NAMALWA (cell line): ENCODE measurements around the gene TPH1.
"Not testable (repeated sequence)": the region's sequence is repeated elsewhere in the genome, so short reads cannot be mapped to it uniquely, and the experiment has no call there.

ENCODE experiments used
- DNase-seq: peaks from one replicate; pipeline ENCODE4 v3.0.0-alpha.2; 2015; ENCODE audit warnings: low spot score

TPH1 gene

GRCh38 chr11:18019650-18020049, 26.4 kb downstream of the TPH1 start:
- DNase-seq, result no peak

GRCh38 chr11:18016789-18017188, 29.3 kb downstream of the TPH1 start:
- DNase-seq, result no peak

DNA sequence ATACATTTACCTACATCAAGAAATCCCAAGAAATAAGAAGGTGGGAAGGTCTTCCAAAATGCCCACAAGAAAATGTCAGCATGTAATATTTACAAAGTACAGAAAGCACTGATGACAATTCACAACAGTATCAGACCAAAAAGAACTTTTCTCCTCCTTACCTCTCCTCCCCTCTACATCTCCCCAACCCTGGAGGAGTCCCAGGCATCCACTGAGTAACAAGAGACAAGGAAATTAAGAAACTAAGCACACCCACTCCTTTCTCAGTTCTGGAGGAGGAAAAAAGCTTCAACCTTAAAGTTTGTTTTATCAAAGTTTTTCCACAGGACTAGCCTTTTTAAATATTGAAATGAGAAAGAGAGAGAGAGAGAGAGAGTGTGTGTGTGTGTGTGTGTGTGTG, 31.2 kb downstream of the TPH1 start:
- no peak for DNase-seq

DNA sequence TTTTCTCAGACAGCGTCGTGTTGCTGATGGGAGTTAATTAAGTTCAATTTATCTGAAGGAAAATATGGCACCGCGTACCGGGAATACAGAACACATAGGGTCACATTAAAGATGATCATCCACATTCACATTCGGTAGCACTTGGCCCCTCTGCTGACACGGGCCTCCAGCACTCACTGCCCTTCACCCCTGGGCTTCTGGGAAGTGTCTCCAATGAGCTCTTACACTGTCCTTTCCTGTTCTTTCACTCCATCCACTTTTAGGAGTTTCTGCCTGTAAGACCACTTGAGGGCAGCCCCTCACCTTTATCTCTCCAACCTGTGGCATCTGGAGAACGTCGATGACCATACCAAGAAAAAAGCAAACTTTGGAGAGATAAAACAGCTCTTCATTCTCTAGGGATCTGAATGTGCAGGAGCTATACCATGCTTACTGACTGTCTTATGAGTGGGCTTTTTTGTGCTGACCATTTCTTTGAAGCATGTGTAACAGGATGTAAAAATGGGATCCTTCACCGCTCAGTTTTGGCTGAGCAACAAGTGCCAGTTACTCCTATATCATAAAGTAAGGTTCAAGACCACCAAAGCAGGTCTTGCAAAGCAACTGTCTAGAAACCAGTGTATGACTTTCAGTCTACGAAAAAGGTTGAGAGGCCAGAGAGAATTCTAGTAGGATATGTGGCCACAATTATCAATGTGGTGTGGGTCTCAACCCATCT, 32.1 kb downstream of the TPH1 start:
- peak; percentile 13 for DNase-seq

DNA sequence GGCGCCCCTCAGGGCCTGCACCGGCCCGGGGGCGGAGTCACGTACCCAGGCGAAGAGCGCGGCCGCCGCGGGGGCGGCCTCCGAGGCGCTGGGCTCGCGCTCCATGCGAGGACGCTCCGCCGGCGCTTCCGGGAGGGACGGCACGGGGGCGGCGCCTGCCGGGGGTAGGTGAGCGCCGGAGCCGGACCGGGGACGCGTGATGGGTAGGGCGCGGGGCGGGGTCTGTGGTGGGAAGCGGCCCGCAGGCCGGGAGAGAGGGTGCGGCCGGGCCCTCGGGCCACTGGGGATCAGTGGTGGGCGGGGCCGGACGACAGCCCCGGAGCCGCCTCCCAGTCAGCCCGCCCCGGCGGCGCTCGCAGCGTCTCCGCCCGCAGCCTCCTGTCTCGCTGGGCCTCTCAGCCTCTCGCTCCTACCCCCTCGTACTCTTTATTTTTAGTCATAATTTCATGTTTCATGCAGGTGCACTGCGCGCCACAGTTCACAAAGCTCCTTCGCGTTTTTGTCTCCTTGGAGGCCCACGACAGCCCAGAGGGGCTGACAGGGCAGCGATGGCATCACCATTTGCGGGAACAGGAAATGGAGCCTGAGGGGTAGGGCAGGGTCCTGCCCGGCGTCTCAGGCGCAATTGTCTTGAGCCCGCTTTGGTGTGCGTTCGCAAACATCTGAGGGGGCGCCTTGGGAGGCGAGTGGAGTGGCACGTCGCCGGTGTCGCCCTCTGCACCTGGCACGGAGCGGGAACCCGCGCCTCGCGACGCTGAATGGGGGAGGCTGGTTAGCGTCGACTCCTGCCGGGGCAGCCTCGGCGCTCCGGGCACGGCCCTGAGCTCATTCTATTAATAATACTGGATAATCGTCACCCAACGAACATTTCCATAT, 32.9 kb downstream of the TPH1 start, which contains the start of gene SERGEF:
Gene SERGEF (minus strand): TSS at position 142 of the 876 bp plus-strand sequence. CDS start 37 bp downstream, at position 105.
- peak; percentile 91 for DNase-seq

GRCh38 chr11:18012122-18012905, 33.8 kb downstream of the TPH1 start:
- DNase-seq, result peak; percentile 44

- DNase-seq, result no peak
Measured at GRCh38 chr11:18011633-18012032, 34.4 kb downstream of the TPH1 start.

DNA sequence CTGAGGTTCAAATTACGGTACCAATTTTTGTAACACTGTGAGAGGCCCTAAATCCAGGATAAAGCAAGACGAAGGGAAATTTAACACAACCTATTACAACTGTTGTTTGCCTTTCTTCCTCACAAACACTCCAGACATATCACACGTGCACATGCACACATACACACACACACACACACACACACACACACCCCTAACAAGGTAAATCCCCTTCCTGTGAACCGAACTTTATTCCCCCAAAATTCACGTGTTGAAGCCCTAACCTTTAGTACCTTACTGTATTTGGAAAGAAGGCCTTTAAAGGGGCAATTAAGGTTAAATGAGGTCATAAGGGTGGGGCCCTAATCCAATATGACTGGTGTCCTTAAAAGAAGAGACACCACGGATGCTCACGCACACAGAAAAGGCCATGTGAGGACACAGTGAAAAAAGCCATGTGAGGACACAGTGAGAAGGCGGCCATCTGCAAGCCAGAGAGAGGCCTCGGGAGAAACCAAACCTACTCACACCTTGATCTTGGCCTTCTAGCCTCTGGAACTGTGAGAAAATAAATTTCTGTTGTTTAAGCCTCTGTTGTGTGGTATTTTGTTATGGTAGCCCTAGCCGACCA, 35.0 kb downstream of the TPH1 start:
- DNase-seq, result no peak

DNA sequence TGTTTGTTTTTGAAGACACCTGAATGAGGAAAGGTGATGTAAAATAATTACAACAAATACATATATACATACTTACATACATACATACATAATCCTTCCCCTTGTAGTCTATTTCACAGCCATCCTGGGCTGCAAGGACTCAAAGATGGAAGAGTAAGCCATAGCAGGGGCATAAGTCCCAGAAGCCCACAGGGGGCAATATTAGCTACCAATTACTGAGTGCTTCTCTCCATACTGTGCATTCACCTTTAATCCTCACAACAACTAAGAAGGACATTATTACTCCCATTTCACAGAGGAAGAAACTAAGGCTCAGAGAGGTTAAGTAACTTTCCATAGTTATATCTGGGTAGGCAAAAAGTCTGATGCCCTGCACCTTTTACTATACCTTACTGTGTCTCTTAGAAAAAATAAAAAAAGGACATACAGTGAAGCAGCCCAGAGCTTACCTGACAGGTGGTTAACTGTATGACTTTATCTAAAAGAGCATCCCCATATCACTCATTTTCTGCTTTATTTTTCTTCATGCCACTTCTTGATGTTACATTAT, 35.9 kb downstream of the TPH1 start:
- peak; percentile 32 for DNase-seq

DNA sequence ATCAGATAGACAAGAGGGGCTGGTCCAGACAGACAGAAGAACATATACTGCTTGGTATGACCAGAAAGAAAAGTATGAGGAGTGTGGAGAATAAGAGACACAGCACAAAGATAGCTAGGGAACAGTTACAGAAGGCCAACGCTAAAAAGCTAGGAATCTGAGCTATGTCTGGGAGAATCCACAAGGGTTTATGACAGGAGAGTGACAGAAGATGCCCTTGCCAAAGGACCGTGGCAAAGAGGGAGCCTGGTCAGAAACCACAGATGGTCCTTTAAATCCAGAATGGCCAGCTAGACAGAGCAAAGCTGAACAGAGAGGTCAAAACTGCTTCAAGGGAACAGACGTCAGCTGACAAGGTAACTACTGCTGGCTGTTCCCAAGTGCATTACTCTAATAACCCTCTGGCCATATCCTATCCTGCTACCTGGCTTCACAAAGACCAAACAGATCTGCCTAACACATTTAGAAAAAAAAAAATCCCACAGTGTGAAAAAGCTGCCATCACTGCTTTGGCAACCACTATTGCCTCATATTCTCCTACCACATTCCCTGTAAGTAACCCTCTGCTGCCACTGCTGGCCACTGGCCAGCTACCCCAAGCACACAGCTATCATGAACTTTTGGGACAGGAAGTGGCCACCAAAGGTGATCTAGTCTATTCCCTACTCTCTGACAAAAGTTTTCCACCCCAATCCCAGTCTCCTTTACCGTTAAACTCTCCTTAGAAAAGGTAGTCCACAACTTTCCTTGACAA, 40.5 kb downstream of the TPH1 start:
- DNase-seq, result no peak

GRCh38 chr11:18001191-18001590, 44.9 kb downstream of the TPH1 start:
- DNase-seq, result no peak

DNA sequence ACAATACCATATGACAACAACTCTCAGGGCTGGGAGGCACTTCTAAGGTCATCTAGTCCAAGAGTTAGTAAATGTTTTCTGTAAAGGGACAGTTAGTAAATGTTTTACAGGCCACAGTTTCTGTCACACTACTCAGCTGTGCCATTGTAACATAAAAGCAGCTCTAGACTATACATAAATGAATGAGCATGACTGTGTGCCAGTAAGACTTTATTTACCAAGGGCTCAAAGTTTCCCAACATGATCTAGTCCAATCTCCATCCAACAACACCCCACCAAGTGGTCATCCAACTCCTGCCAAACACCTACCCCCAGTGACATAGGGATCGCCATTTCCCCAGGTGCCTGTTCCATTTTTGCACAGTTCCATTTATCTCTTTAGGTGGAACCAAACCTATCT, 45.3 kb downstream of the TPH1 start:
- no peak for DNase-seq

DNA sequence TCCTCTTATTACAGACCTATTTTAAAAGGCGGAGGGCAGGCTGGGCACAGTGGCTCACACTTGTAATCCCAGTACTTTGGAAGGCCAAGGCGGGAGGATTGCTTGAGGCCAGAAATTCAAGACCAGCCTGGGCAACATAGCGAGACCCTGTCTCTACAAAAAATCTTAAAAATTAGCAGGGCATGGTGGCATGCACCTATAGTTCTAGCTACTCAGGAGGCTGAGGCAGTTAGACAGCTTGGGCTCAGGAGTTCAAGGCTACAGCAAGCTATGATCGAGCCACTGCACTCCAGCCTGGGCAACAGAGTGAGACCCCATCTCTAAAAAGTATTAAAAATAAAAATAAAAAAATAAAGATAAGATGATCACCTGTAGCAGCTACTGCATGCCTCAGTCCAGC, 45.9 kb downstream of the TPH1 start:
- DNase-seq, result not testable (repeated sequence)
